ENCODE results near the gene PPFIA4.

DNA sequence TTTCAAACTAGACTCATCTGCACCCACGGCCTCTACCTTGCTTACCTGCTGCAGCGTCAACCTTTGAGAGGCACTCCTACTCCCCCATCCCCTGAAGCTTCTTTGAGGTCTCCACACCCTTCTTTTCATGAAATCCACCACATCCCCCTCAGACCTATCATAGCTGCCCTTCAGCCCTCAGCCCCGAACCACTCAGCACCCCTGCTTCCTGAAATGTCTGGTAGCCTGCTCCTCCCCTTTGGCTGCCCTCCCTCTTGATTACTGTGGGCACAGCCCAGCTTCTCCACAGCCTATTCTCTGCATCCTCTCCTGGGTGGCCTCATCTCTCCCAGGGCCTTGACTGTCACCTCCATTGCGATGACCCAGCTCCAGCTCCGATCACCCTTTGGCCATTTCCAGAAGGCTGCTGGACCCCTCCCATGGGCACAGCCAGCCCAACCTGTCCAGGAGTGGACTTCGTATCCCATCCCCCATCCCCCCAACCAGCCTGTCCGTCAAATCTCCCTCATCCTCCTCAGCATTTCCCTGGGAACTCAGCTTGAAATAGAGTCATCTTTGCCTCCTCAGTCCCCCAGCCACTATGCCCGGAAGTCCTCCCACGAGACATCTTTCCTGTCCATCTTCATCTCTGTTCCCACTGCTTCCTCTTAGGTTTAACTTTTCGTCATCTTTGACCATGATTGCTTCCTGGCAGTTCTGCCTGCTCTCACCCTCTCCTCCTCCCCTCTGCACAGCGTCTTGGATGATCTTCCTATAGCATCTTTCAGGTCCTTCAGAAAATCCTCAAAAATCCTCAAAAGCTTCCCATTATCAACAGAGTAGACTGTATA is 95.1 kb downstream of the PPFIA4 start:
- no peak for TF ChIP-seq ZNF274 (IDR thresholded peaks at IDR 0.05; ENCODE audit: low read depth, low read length)
- TF ChIP-seq YY1 (IDR thresholded peaks at IDR 0.05; ENCODE audit: insufficient read depth, insufficient read length), result no peak
- no peak for TF ChIP-seq SUZ12 (IDR thresholded peaks at IDR 0.05; ENCODE audit: extremely low read depth, insufficient read depth, insufficient read length)
